HepG2 (cell line): ENCODE results near the gene COL9A3. TPM values are rescaled to one million over a fixed set of nuclear protein-coding genes. Genes with fewer than 3 reads are reported as not detected.

Source experiments
- ATRX ChIP-seq: sonication (generic); formaldehyde crosslinking; IDR thresholded peaks from 2 replicates; pipeline ENCODE4 v1.4.0; 2020; ENCODE audit warnings: missing genetic modification reagents, borderline replicate concordance
- CBX5 ChIP-seq: sonication (generic); formaldehyde crosslinking; IDR thresholded peaks from 2 replicates; pipeline ENCODE4 v1.4.0; 2020; ENCODE audit warnings: missing genetic modification reagents, borderline replicate concordance
- GFI1 ChIP-seq: sonication (generic); formaldehyde crosslinking; IDR thresholded peaks from 2 replicates; pipeline ENCODE4 v1.5.0; 2020; ENCODE audit warnings: missing genetic modification reagents, mild to moderate bottlenecking, borderline replicate concordance
- GTF2F1 ChIP-seq: fragments of 150-350 bp; IDR thresholded peaks from 2 replicates; pipeline ENCODE4 v1.6.1; 2014; ENCODE audit warnings: low read length
- HMG20B ChIP-seq: conservative IDR thresholded peaks from 2 replicates; pipeline ENCODE4 v1.6.1; 2016; ENCODE audit warnings: missing genetic modification reagents, missing compliant biosample characterization
- HOXA9 ChIP-seq: sonication (generic); formaldehyde crosslinking; IDR thresholded peaks from 2 replicates; pipeline ENCODE4 v1.8.1; 2022; ENCODE audit warnings: missing genetic modification reagents, mild to moderate bottlenecking, moderate library complexity, borderline replicate concordance
- JUND ChIP-seq: sonication (generic); formaldehyde crosslinking; IDR thresholded peaks from 2 replicates; pipeline ENCODE4 v1.8.0; 2022; ENCODE audit warnings: mild to moderate bottlenecking, missing genetic modification reagents
- MAZ ChIP-seq, 2 experiments: sonication (generic) in 1 of 2; formaldehyde crosslinking in 1 of 2; IDR thresholded peaks; 2 replicates each; pipeline versions ENCODE4 v1.5.0 to v1.6.1; 2012 to 2020; ENCODE audit warnings: low read depth in 2 of 2, mild to moderate bottlenecking in 2 of 2, borderline replicate concordance in 1 of 2, improper control_type of control experiment in 1 of 2, low read length in 1 of 2, missing genetic modification reagents in 1 of 2, moderate library complexity in 1 of 2
- MTA1 ChIP-seq: sonication (generic); formaldehyde crosslinking; IDR thresholded peaks from 2 replicates; pipeline ENCODE4 v1.4.0; 2020; ENCODE audit warnings: missing genetic modification reagents, mild to moderate bottlenecking, borderline replicate concordance
- MYPOP ChIP-seq: sonication (generic); formaldehyde crosslinking; IDR thresholded peaks from 2 replicates; pipeline ENCODE4 v1.8.1; 2023; ENCODE audit warnings: mild to moderate bottlenecking, moderate library complexity, missing genetic modification reagents
- RCOR2 ChIP-seq: IDR thresholded peaks from 2 replicates; pipeline ENCODE4 v1.6.1; 2016; ENCODE audit warnings: missing biosample characterization, missing genetic modification reagents
- RFX1 ChIP-seq: fragments of 450-650 bp; IDR thresholded peaks from 2 replicates; pipeline ENCODE4 v1.6.1; 2017
- ZBTB44 ChIP-seq: sonication (generic); formaldehyde crosslinking; IDR thresholded peaks from 2 replicates; pipeline ENCODE4 v1.4.0; 2020; ENCODE audit warnings: missing genetic modification reagents
- ZFY ChIP-seq: sonication (generic); formaldehyde crosslinking; IDR thresholded peaks from 2 replicates; pipeline ENCODE4 v1.4.0; 2020; ENCODE audit warnings: missing genetic modification reagents
- ZNF180 ChIP-seq: sonication (generic); formaldehyde crosslinking; IDR thresholded peaks from 2 replicates; pipeline ENCODE4 v1.4.0; 2020; ENCODE audit warnings: low read depth, missing genetic modification reagents, borderline replicate concordance
- ZNF232 ChIP-seq: sonication (generic); formaldehyde crosslinking; IDR thresholded peaks from 2 replicates; pipeline ENCODE4 v1.4.0; 2020; ENCODE audit warnings: missing genetic modification reagents, borderline replicate concordance
- ZNF264 ChIP-seq: sonication (generic); formaldehyde crosslinking; IDR thresholded peaks from 2 replicates; pipeline ENCODE4 v1.4.0; 2020; ENCODE audit warnings: missing genetic modification reagents
- ZNF280B ChIP-seq: sonication (generic); formaldehyde crosslinking; IDR thresholded peaks from 2 replicates; pipeline ENCODE4 v1.5.0; 2020; ENCODE audit warnings: missing genetic modification reagents, mild to moderate bottlenecking, borderline replicate concordance
- ZNF678 ChIP-seq: sonication (generic); formaldehyde crosslinking; IDR thresholded peaks from 2 replicates; pipeline ENCODE4 v1.4.0; 2020; ENCODE audit warnings: mild to moderate bottlenecking, missing genetic modification reagents
- ZSCAN22 ChIP-seq: sonication (generic); formaldehyde crosslinking; IDR thresholded peaks from 2 replicates; pipeline ENCODE4 v1.4.0; 2020; ENCODE audit warnings: mild to moderate bottlenecking, missing genetic modification reagents
- ZXDC ChIP-seq: sonication (generic); formaldehyde crosslinking; IDR thresholded peaks from 2 replicates; pipeline ENCODE4 v1.5.0; 2020; ENCODE audit warnings: mild to moderate bottlenecking, missing genetic modification reagents
- polyA plus RNA-seq, 8 experiments: library from polyadenylated mRNA; depleted of rRNA in 3 of 8; stranded (reverse) in 7 of 8; unstranded in 1 of 8; fragments of >200 nt; fragmentation: Illumina TruSeq in 4 of 8; extraction: Trizol in 4 of 8; gene quantifications; 2 replicates each; pipeline versions ENCODE4 v1.2.1 to v1.2.3, GENCODE V29; 2011 to 2016; ENCODE audit warnings: low read depth in 4 of 8, missing spikeins in 1 of 8, mixed read lengths in 1 of 8; ENCODE audit not compliant: insufficient read depth in 1 of 8
- total RNA-seq, 5 experiments: library from RNA; depleted of rRNA; stranded (reverse); fragments of >200 nt; fragmentation: Illumina TruSeq; extraction: Trizol; gene quantifications; 2 replicates each; pipeline ENCODE4 v1.2.3, GENCODE V29; 2016; ENCODE audit warnings: low read depth in 1 of 5

Gene COL9A3
- total and polyA plus RNA-seq, 2 of the 13 experiments (the other 11 are each of a cell fraction or from before 2014, with no cell fraction given), result 155 to 204 TPM

- TF ChIP-seq GFI1, result no peak
- TF ChIP-seq ZBTB44, result peak; percentile 13; the same call in 1 of the 2 replicates
- 0 out of 2 replicates have a peak, but pooled peaks have one; percentile 72 for TF ChIP-seq MTA1 (CRISPR knock-in tag)
- peak; percentile 72; the same call in 1 of the 2 replicates for TF ChIP-seq MYPOP (CRISPR knock-in tag)
- TF ChIP-seq ZNF678 (CRISPR knock-in tag), result no peak
- no peak for TF ChIP-seq JUND (CRISPR knock-in tag)
- TF ChIP-seq ZNF232 (CRISPR knock-in tag), result peak; percentile 46; the same call in 1 of the 2 replicates
- TF ChIP-seq MAZ (IDR thresholded peaks at IDR 0.05; ENCODE audit: borderline replicate concordance, low read depth, low read length), result peak; percentile 73; the same call in 1 of the 2 replicates
- no peak for TF ChIP-seq MAZ (CRISPR knock-in tag; IDR thresholded peaks at IDR 0.05; ENCODE audit: low read depth)
- TF ChIP-seq RCOR2, result 0 out of 2 replicates have a peak, but pooled peaks have one; percentile 36
- peak; percentile 37; the same call in 1 of the 2 replicates for TF ChIP-seq CBX5 (CRISPR knock-in tag)
- 0 out of 2 replicates have a peak, but pooled peaks have one; percentile 36 for TF ChIP-seq HMG20B (CRISPR knock-in tag)
- no peak for TF ChIP-seq HOXA9 (CRISPR knock-in tag)
- TF ChIP-seq GTF2F1, result peak; percentile 20; the same call in 1 of the 2 replicates
- peak; percentile 73; the same call in 1 of the 2 replicates for TF ChIP-seq ZNF280B (CRISPR knock-in tag)
- no peak for TF ChIP-seq ZNF180
- TF ChIP-seq ZFY (CRISPR knock-in tag), result peak; percentile 40; the same call in 1 of the 2 replicates
- 0 out of 2 replicates have a peak, but pooled peaks have one; percentile 49 for TF ChIP-seq ZNF264 (CRISPR knock-in tag)
- TF ChIP-seq ZSCAN22 (CRISPR knock-in tag), result no peak
- TF ChIP-seq ATRX (CRISPR knock-in tag), result no peak
- TF ChIP-seq ZXDC, result no peak
- no peak for TF ChIP-seq RFX1
Measured at GRCh38 chr20:62875419-62876361, 58.8 kb downstream of the COL9A3 start (continued).
